ENCODE results near the gene MTCH1. TPM values are rescaled to one million over a fixed set of nuclear protein-coding genes. Genes with fewer than 3 reads are reported as not detected.

Gene MTCH1
- total and polyA plus RNA-seq, 9 of the 15 experiments (the other 6 are each of a cell fraction or from before 2014, with no cell fraction given) = 7.9 to 161 (median 118) TPM

- TF ChIP-seq ZBTB26 (CRISPR knock-in tag; IDR thresholded peaks at IDR 0.05) = peak; percentile 91
- TF ChIP-seq SMARCA4 (IDR thresholded peaks at IDR 0.05) = 0 out of 2 replicates have a peak, but pooled peaks have one; percentile 11
- TF ChIP-seq YBX1 (IDR thresholded peaks at IDR 0.05) = 0 out of 2 replicates have a peak, but pooled peaks have one; percentile 0
- TF ChIP-seq NFIC (IDR thresholded peaks at IDR 0.05) = peak; percentile 78
- peak; percentile 17; the same call in 1 of the 2 replicates for TF ChIP-seq TOE1 (IDR thresholded peaks at IDR 0.05; ENCODE audit: borderline replicate concordance)
- TF ChIP-seq TOE1 (CRISPR knock-in tag; IDR thresholded peaks at IDR 0.05; ENCODE audit: borderline replicate concordance, low read depth) = no peak
These were observed 584 bp downstream of the MTCH1 start (continued) for GRCh38 chr6:36985417-36985807.

- Histone ChIP-seq H2AFZ (ENCODE audit: low read depth, low read length) (no peak overlapping the region), H3K9ac (ENCODE audit: insufficient read depth in 1 of 2, low read depth in 2 of 2, low read length in 2 of 2) (peak overlapping the region; percentile 84 to 99), H3K36me3 (ENCODE audit: control insufficient read depth, insufficient read depth, low read length) (peaks cover 42% of the 10 kb centered on the region), H3K9me1 (ENCODE audit: control insufficient read depth, insufficient read depth, low read length) (peaks cover 11% of the 10 kb centered on the region), H3K4me3 (peak overlapping the region; percentile 95), H3K79me2 (ENCODE audit: control insufficient read depth, insufficient read depth, low read length) (peaks cover 70% of the 10 kb centered on the region), H3K27me3 (ENCODE audit: control insufficient read depth in 2 of 2, insufficient read depth in 2 of 2, low read length in 2 of 2) (no peaks in the 10 kb centered on the region), H3K27ac (ENCODE audit: extremely low read depth, low read depth, low read length) (peak overlapping the region; percentile 84), H4K20me1 (replicated peaks; ENCODE audit: control insufficient read depth, insufficient read depth, low read length) (peaks cover 40% of the 10 kb centered on the region), H3K9me3 (replicated peaks; ENCODE audit: control insufficient read depth, insufficient read depth, low read depth, low read length) (no peaks in the 10 kb centered on the region; the same call in 1 of the 2 replicates), H3K4me1 (replicated peaks in 1 of 2; ENCODE audit: control insufficient read depth in 2 of 2, insufficient read depth in 2 of 2, low read length in 2 of 2) (peaks cover 25 to 31% of the 10 kb centered on the region in 2 experiments), H3K4me2 (ENCODE audit: insufficient read depth, low read length) (peak overlapping the region; percentile 94)
- ATAC-seq (peak; percentile 4; the same call in 1 of the 3 replicates), DNase-seq (ENCODE audit: extremely low read depth in 1 of 4, low spot score in 3 of 4) (peak; percentile 62 to 78 (median 67)), FAIRE-seq (no peak)
- no TSS peak for BruUV-seq (replicated peaks)
- intact Hi-C loops (cut with micrococcal nuclease) (loop anchor here (5.0 kb wide), 1 partner anchor 97 kb away; the partner anchor contains the start of gene C6orf89), in situ Hi-C loops (cut with MboI) (no loop called here)
- ChIA-PET POLR2A (interaction anchor here (1.0 to 2.5 kb wide), 4 partner anchors 10 to 33 kb away, joined by 3 to 6 read pairs (median 6); partner anchors contain the start of gene PI16), CTCF (ENCODE audit: low intra/inter-chr PET ratio) (interaction anchor here (0.6 to 1.1 kb wide), 3 partner anchors 34 to 1586 kb away, joined by 3 to 4 read pairs (median 4); no protein-coding TSS in a partner anchor)
- 7% methylated on average over 16 of the region's 19 CpGs for WGBS (ENCODE audit: insufficient coverage, low coverage, missing lambda C conversion rate)
- TF ChIP-seq ZEB2 (IDR thresholded peaks at IDR 0.05) (no peak), ZNF592 (IDR thresholded peaks at IDR 0.05) (no peak), KDM2B (CRISPR knock-in tag; IDR thresholded peaks at IDR 0.05) (no peak), KLF1 (tag; IDR thresholded peaks at IDR 0.05) (no peak), NCOA6 (IDR thresholded peaks at IDR 0.05) (no peak), ZNF511 (CRISPR knock-in tag; IDR thresholded peaks at IDR 0.05) (no peak), ZSCAN29 (IDR thresholded peaks at IDR 0.05) (no peak), TFAM (CRISPR knock-in tag; conservative IDR thresholded peaks at IDR 0.05) (no peak), CBX1 (IDR thresholded peaks at IDR 0.05; ENCODE audit: low read depth) (no peak), ZBED1 (IDR thresholded peaks at IDR 0.05) (0 out of 2 replicates have a peak, but pooled peaks have one; percentile 16), CBFA2T3 (IDR thresholded peaks at IDR 0.05) (peak; percentile 15; the same call in 1 of the 2 replicates)
These were observed 1.2 kb downstream of the MTCH1 start for GRCh38 chr6:36984581-36985416.
